ENCODE data around the gene PLEKHM3.

DNA sequence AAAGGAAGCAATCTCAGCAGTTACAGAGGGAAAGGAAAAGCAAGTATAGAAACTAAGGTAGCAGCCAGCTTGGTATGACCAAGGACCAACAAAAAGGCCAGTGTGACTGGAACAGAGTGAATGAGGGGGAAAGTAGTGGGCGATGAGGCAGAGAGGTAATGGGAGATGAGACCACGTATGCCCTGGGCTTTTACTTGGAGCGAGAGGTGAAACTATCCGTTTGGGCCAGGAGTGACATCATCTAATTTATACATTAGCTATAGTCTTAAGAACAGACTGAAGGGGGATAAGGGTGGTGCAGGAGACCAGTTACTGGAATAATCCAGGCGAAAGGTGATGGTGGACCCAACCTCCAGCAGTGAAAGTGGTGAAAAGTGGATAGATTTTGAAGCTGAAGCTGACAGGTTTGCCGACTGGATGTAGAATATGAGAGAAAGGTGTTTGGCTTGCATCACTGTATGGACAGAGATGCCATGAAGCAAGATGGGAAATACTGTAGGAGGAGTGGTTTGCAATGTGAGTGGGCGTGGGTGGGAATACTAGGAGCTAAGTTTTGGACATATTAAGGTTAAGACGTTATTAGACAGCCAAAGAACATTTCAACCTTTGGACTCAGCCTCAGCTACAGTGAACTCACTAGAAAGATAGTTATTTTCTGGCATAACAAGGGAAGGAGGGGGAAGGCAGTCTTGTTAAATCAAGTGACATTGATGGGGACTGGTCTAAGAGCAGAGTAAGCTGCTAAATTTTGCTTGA lies 106.0 kb downstream of the PLEKHM3 start:
- no peak for TF ChIP-seq CEBPB (IDR thresholded peaks at IDR 0.05)
- TF ChIP-seq, protein P1, sequence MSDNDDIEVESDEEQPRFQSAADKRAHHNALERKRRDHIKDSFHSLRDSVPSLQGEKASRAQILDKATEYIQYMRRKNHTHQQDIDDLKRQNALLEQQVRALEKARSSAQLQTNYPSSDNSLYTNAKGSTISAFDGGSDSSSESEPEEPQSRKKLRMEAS (IDR thresholded peaks at IDR 0.05) = no peak
- no peak for TF ChIP-seq EP300 (IDR thresholded peaks at IDR 0.05; ENCODE audit: borderline replicate concordance)
- no peak for TF ChIP-seq TAF1 (IDR thresholded peaks at IDR 0.05; ENCODE audit: low read depth)
- no peak for TF ChIP-seq YY1 (IDR thresholded peaks at IDR 0.05; ENCODE audit: low read depth)
- TF ChIP-seq, protein P2, sequence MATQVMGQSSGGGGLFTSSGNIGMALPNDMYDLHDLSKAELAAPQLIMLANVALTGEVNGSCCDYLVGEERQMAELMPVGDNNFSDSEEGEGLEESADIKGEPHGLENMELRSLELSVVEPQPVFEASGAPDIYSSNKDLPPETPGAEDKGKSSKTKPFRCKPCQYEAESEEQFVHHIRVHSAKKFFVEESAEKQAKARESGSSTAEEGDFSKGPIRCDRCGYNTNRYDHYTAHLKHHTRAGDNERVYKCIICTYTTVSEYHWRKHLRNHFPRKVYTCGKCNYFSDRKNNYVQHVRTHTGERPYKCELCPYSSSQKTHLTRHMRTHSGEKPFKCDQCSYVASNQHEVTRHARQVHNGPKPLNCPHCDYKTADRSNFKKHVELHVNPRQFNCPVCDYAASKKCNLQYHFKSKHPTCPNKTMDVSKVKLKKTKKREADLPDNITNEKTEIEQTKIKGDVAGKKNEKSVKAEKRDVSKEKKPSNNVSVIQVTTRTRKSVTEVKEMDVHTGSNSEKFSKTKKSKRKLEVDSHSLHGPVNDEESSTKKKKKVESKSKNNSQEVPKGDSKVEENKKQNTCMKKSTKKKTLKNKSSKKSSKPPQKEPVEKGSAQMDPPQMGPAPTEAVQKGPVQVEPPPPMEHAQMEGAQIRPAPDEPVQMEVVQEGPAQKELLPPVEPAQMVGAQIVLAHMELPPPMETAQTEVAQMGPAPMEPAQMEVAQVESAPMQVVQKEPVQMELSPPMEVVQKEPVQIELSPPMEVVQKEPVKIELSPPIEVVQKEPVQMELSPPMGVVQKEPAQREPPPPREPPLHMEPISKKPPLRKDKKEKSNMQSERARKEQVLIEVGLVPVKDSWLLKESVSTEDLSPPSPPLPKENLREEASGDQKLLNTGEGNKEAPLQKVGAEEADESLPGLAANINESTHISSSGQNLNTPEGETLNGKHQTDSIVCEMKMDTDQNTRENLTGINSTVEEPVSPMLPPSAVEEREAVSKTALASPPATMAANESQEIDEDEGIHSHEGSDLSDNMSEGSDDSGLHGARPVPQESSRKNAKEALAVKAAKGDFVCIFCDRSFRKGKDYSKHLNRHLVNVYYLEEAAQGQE (IDR thresholded peaks at IDR 0.05; ENCODE audit: low read depth) = no peak
- no peak for TF ChIP-seq CREB1 (IDR thresholded peaks at IDR 0.05; ENCODE audit: low read depth)
- no peak for TF ChIP-seq RAD21 (IDR thresholded peaks at IDR 0.05; ENCODE audit: low read depth)
